G401.6 (cell line): Measurements from ENCODE around the gene GIT2.
"Not testable (repeated sequence)": the region's sequence is repeated elsewhere in the genome, so short reads cannot be mapped to it uniquely, and the experiment has no call there.

ENCODE experiments used
- FAIRE-seq: peaks from 2 replicates; lab custom pipeline; 2012; peaks lifted over from hg19 to GRCh38; lab: Jason Lieb, UNC

The GIT2 gene

GRCh38 chr12:109920261-109920780 is 75.8 kb downstream of the GIT2 start:
- FAIRE-seq = no peak

GRCh38 chr12:109919456-109919855 is 76.7 kb downstream of the GIT2 start:
- no peak for FAIRE-seq

- no peak for FAIRE-seq
Observed at GRCh38 chr12:109916045-109916444, 80.1 kb downstream of the GIT2 start.

- FAIRE-seq = no peak
Observed at GRCh38 chr12:109915171-109916040, 80.8 kb downstream of the GIT2 start.

GRCh38 chr12:109914461-109914860 is 81.7 kb downstream of the GIT2 start:
- no peak for FAIRE-seq

- no peak for FAIRE-seq
Observed at GRCh38 chr12:109912855-109913321, 83.3 kb downstream of the GIT2 start.

GRCh38 chr12:109910969-109911348 is 85.2 kb downstream of the GIT2 start:
- FAIRE-seq = no peak

GRCh38 chr12:109910254-109910968 is 85.8 kb downstream of the GIT2 start:
- FAIRE-seq = no peak

GRCh38 chr12:109905301-109905700 is 90.9 kb downstream of the GIT2 start:
- FAIRE-seq = no peak

GRCh38 chr12:109902891-109903418 is 93.2 kb downstream of the GIT2 start:
- no peak for FAIRE-seq

- no peak for FAIRE-seq
Observed at GRCh38 chr12:109900752-109901580, 95.2 kb downstream of the GIT2 start.

- FAIRE-seq = no peak
Observed at GRCh38 chr12:109899783-109900751, 96.1 kb downstream of the GIT2 start, which contains the start of gene TCHP. Gene TCHP (plus strand): TSS chr12:109900274. CDS start chr12:109903027, 2,753 bp downstream.

- not testable (repeated sequence) for FAIRE-seq
Observed at GRCh38 chr12:109899345-109899744, 96.8 kb downstream of the GIT2 start.

GRCh38 chr12:109897029-109897428 is 99.1 kb downstream of the GIT2 start:
- no peak for FAIRE-seq

GRCh38 chr12:109896188-109896587 is 100.0 kb downstream of the GIT2 start:
- no peak for FAIRE-seq

GRCh38 chr12:109894939-109895338 is 101.2 kb downstream of the GIT2 start:
- FAIRE-seq = no peak

- no peak for FAIRE-seq
Observed at GRCh38 chr12:109893261-109893995, 102.7 kb downstream of the GIT2 start.

GRCh38 chr12:109892748-109893147 is 103.4 kb downstream of the GIT2 start:
- FAIRE-seq = no peak

GRCh38 chr12:109892165-109892715 is 103.9 kb downstream of the GIT2 start:
- FAIRE-seq = no peak

GRCh38 chr12:109891731-109892130 is 104.4 kb downstream of the GIT2 start:
- not testable (repeated sequence) for FAIRE-seq
